Thymus (tissue), 11 donors: Measurements from ENCODE around the gene VILL. TPM values are rescaled to one million over a fixed set of nuclear protein-coding genes. Genes with fewer than 3 reads are reported as not detected.

Experiments used
- DNase-seq, 9 donors: peaks; one replicate each; pipeline ENCODE4 v3.0.0-alpha.2; 2013; ENCODE audit warnings: low spot score in 9 of 9, low read depth in 6 of 9, missing footprints in 1 of 9
- H3K27ac ChIP-seq, 2 donors: one replicate each; pipeline ENCODE4 v1.5.1; 2013; ENCODE audit warnings: control low read depth in 1 of 2, low read depth in 1 of 2, low read length in 1 of 2, mild to moderate bottlenecking in 1 of 2, moderate library complexity in 1 of 2
- H3K27me3 ChIP-seq, 2 donors: one replicate each; pipeline ENCODE4 v1.5.1; 2013; ENCODE audit warnings: low read length in 1 of 2; ENCODE audit not compliant: control insufficient read depth in 2 of 2, insufficient read depth in 1 of 2
- H3K36me3 ChIP-seq, 2 donors: one replicate each; pipeline ENCODE4 v1.5.1; 2013; ENCODE audit warnings: low read length in 1 of 2, mild to moderate bottlenecking in 1 of 2, moderate library complexity in 1 of 2; ENCODE audit not compliant: control insufficient read depth in 2 of 2, insufficient read depth in 2 of 2
- H3K4me1 ChIP-seq, 2 donors: one replicate each; pipeline ENCODE4 v1.5.1; 2013; ENCODE audit warnings: low read length in 2 of 2; ENCODE audit not compliant: control insufficient read depth in 2 of 2, insufficient read depth in 2 of 2
- H3K4me3 ChIP-seq, 2 donors: one replicate each; pipeline ENCODE4 v1.5.1; 2013; ENCODE audit warnings: low read length in 2 of 2, control low read depth in 1 of 2, mild to moderate bottlenecking in 1 of 2
- H3K9me3 ChIP-seq, 2 donors: one replicate each; pipeline ENCODE4 v1.5.1; 2013; ENCODE audit warnings: low read length in 1 of 2, mild to moderate bottlenecking in 1 of 2; ENCODE audit not compliant: control insufficient read depth in 2 of 2, insufficient read depth in 1 of 2
- WGBS: extraction: QIAGEN DNeasy Blood & Tissue Kit; methylation state at CpG from one replicate; pipeline ENCODE4 v1.1.7; 2013; 5-methylcytosine and 5-hydroxymethylcytosine counted together
- polyA plus RNA-seq: library from polyadenylated mRNA; stranded (reverse); fragments of 200-250 nt; gene quantifications from one replicate; pipeline ENCODE4 v1.2.3, GENCODE V29; 2013
- total RNA-seq: library from RNA; stranded (reverse); fragments of 120-200 nt; gene quantifications from one replicate; pipeline ENCODE4 v1.2.4, GENCODE V29; 2013
- donor health status: healthy.

VILL gene
- total and polyA plus RNA-seq, 2 donors = 13.0 to 24.5 TPM

- peaks cover 27 to 44% of the 10 kb centered on the region in 2 donors for H3K4me1 ChIP-seq
- H3K27me3 ChIP-seq = no peaks in the 10 kb centered on the region
- 61% methylated on average over 7 of the region's 7 CpGs for WGBS
Observed at GRCh38 chr3:37957539-37957936, 33.0 kb upstream of the VILL start.

GRCh38 chr3:37961622-37962431 is 28.8 kb upstream of the VILL start:
- no peak for DNase-seq
- WGBS = 72% methylated on average over 6 of the region's 6 CpGs
- H3K4me3 ChIP-seq = no peak overlapping the region

More at GRCh38 chr3:37957539-37957936, 33.0 kb upstream of the VILL start:
- Histone ChIP-seq H3K36me3 (no peaks in the 10 kb centered on the region), H3K27ac (peak overlapping the region; percentile 98 to 99), H3K4me3 (no peak overlapping the region), H3K9me3 (no peaks in the 10 kb centered on the region)
- DNase-seq = peak in 1 of 9 donors; percentile 22

DNA sequence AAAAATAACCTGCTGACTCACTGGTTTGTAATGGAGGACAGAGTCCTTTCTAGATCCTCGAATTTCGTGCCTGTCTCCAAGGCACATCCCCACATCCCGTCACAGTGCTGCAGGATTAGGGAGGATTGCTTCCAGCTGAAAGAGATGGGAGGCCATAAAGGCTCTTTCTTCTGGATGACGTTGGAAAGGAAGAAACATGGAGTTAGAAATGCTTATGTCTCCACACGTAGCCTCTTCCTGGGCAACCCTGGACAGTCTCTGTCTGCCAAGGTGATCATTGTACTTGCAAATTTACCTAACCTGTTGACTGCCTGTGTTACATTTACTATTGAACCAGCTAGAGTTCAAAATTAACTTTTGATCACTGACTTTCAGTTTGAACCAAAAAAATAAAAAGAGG is 27.6 kb upstream of the VILL start:
- no peak for DNase-seq
- no peaks in the 10 kb centered on the region for H3K36me3 ChIP-seq
- H3K27me3 ChIP-seq = no peaks in the 10 kb centered on the region
- H3K4me1 ChIP-seq = peaks cover 4 to 5% of the 10 kb centered on the region in 2 donors
- H3K9me3 ChIP-seq = no peaks in the 10 kb centered on the region
- 94% methylated on average over 5 of the region's 5 CpGs for WGBS
- H3K27ac ChIP-seq = no peak overlapping the region
- H3K4me3 ChIP-seq = no peak overlapping the region

More at GRCh38 chr3:37961622-37962431, 28.8 kb upstream of the VILL start:
- H3K9me3 ChIP-seq = no peaks in the 10 kb centered on the region
- peaks cover 13 to 16% of the 10 kb centered on the region in 2 donors for H3K4me1 ChIP-seq
- no peaks in the 10 kb centered on the region for H3K36me3 ChIP-seq
- no peaks in the 10 kb centered on the region for H3K27me3 ChIP-seq
- H3K27ac ChIP-seq = no peak overlapping the region

DNA sequence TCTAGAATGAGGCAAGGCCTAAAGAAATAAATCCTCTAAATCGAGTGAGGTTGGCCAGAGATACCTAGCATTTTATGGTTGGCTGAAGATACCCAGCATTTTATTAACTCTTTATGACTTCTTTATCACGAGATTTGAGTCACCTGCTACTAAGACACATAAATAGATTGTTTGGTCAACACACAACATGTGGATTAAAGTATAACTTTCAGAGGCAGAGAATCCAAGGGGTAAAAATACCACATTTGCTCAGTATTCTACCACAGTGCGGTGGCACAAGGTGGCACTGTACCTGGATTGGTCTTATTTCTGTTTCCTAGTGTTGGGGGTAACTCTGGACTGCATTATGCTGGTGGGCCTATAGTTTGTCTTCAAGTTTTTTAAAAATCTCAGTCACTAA is 27.0 kb upstream of the VILL start:
- Histone ChIP-seq H3K4me3 (no peak overlapping the region), H3K9me3 (no peaks in the 10 kb centered on the region), H3K4me1 (peaks cover 0 to 4% of the 10 kb centered on the region in 2 donors), H3K27ac (no peak overlapping the region), H3K27me3 (no peaks in the 10 kb centered on the region), H3K36me3 (no peaks in the 10 kb centered on the region)
- 95% methylated on average over 3 of the region's 3 CpGs for WGBS
- no peak for DNase-seq

- WGBS = 100% methylated on average over 3 of the region's 3 CpGs
- Histone ChIP-seq H3K4me1 (peaks cover 0 to 1% of the 10 kb centered on the region in 2 donors), H3K27ac (no peak overlapping the region), H3K27me3 (no peaks in the 10 kb centered on the region), H3K4me3 (no peak overlapping the region), H3K9me3 (no peaks in the 10 kb centered on the region), H3K36me3 (no peaks in the 10 kb centered on the region)
- DNase-seq = no peak
Observed at GRCh38 chr3:37964146-37964545, 26.4 kb upstream of the VILL start.

- 99% methylated on average over 1 of the region's 1 CpG for WGBS
Observed at GRCh38 chr3:37964716-37965115, 25.9 kb upstream of the VILL start.

DNA sequence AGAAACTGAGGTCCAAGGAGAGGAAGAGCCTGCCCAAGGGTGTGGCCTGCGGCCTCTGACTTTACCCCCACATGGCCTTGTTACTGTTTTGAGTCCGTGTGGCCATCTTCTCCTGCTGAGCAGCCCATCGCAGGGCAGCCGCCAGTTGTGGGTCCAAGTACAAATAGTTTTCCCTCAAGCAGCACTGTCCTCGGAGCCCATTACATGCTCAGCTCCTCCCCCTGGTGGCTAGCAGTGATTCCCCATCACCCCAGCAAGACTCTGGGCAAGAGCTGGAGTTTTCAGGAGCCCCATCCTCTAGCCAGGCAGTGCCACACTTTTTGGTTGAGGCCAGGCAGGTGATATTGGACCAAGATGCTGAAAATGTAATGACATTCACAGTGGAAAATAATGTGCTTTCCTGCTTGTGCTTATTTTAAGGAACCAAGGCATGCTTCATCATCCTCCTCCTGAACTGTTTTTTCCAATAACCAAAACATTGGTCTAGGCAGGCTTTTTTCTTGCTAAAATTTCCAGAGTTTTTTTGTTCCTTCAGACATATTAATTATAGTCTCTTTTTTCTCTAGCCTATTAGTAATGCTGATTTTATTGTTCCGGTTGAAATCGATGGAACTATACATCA is 23.2 kb upstream of the VILL start:
- DNase-seq = peak in 8 of 9 donors; percentile 46 to 82 (median 58)
- no peaks in the 10 kb centered on the region for H3K27me3 ChIP-seq

More at GRCh38 chr3:37964716-37965115, 25.9 kb upstream of the VILL start:
- H3K27me3 ChIP-seq = no peaks in the 10 kb centered on the region
- no peaks in the 10 kb centered on the region for H3K36me3 ChIP-seq
- peaks cover 0 to 7% of the 10 kb centered on the region in 2 donors for H3K4me1 ChIP-seq
- DNase-seq = no peak
- H3K9me3 ChIP-seq = no peaks in the 10 kb centered on the region
- H3K4me3 ChIP-seq = no peak overlapping the region
- H3K27ac ChIP-seq = no peak overlapping the region

GRCh38 chr3:37968199-37968598 is 22.4 kb upstream of the VILL start:
- 98% methylated on average over 9 of the region's 9 CpGs for WGBS
- Histone ChIP-seq H3K36me3 (no peaks in the 10 kb centered on the region), H3K9me3 (no peaks in the 10 kb centered on the region), H3K27me3 (no peaks in the 10 kb centered on the region), H3K4me1 (peaks cover 0 to 10% of the 10 kb centered on the region in 2 donors), H3K4me3 (no peak overlapping the region), H3K27ac (no peak overlapping the region)
- DNase-seq = no peak

More for the DNA sequence above, 23.2 kb upstream of the VILL start:
- Histone ChIP-seq H3K4me3 (no peak overlapping the region), H3K4me1 (peaks cover 0 to 10% of the 10 kb centered on the region in 2 donors), H3K27ac (no peak overlapping the region), H3K9me3 (no peaks in the 10 kb centered on the region), H3K36me3 (no peaks in the 10 kb centered on the region)
- WGBS = 72% methylated on average over 7 of the region's 7 CpGs
